Mesendoderm (in vitro differentiated cells): ENCODE data around the gene SULT2B1.
A peak's percentile ranks its signal among the peaks of the same experiment; 100 is the strongest.
"Not testable (repeated sequence)": the region's sequence is repeated elsewhere in the genome, so short reads cannot be mapped to it uniquely, and the experiment has no call there.

ENCODE experiments used
- DNase-seq: peaks from one replicate; pipeline ENCODE4 v3.0.0; 2013
- H2AK5ac ChIP-seq: 2 replicates; pipeline ENCODE4 v1.6.1; 2013; ENCODE audit warnings: low read length, inconsistent platforms
- H2BK120ac ChIP-seq: 2 replicates; pipeline ENCODE4 v1.6.1; 2013; ENCODE audit warnings: low read depth, mild to moderate bottlenecking, low read length, moderate library complexity, mixed read lengths
- H2BK15ac ChIP-seq: replicated peaks from 2 replicates; pipeline ENCODE4 v1.6.1; 2013; ENCODE audit warnings: low read depth, mild to moderate bottlenecking, moderate library complexity
- H2BK5ac ChIP-seq: 2 replicates; pipeline ENCODE4 v1.6.1; 2013; ENCODE audit warnings: low read length, inconsistent platforms
- H3K18ac ChIP-seq: 2 replicates; pipeline ENCODE4 v1.6.1; 2013; ENCODE audit warnings: mild to moderate bottlenecking, low read length, mixed read lengths
- H3K23ac ChIP-seq: one replicate; pipeline ENCODE4 v1.6.1; 2013; ENCODE audit warnings: low read length
- H3K27ac ChIP-seq: 2 replicates; pipeline ENCODE4 v1.5.1; 2013; ENCODE audit warnings: low read depth, mild to moderate bottlenecking, inconsistent platforms, low read length, moderate library complexity
- H3K27me3 ChIP-seq: 2 replicates; pipeline ENCODE4 v1.6.1; 2013; ENCODE audit warnings: low read length, control low read depth, mild to moderate bottlenecking, inconsistent platforms; ENCODE audit not compliant: insufficient read depth, poor library complexity
- H3K36me3 ChIP-seq: 2 replicates; pipeline ENCODE4 v1.6.1; 2013; ENCODE audit warnings: low read length, inconsistent platforms; ENCODE audit not compliant: control insufficient read depth, insufficient read depth
- H3K4ac ChIP-seq: one replicate; pipeline ENCODE4 v1.6.1; 2013; ENCODE audit warnings: low read depth, mild to moderate bottlenecking, low read length, moderate library complexity
- H3K4me1 ChIP-seq: 2 replicates; pipeline ENCODE4 v1.6.1; 2013; ENCODE audit warnings: low read depth, low read length, inconsistent platforms; ENCODE audit not compliant: control insufficient read depth
- H3K4me2 ChIP-seq: 2 replicates; pipeline ENCODE4 v1.6.1; 2013; ENCODE audit warnings: low read length
- H3K4me3 ChIP-seq: 2 replicates; pipeline ENCODE4 v1.5.1; 2013; ENCODE audit warnings: mild to moderate bottlenecking, low read length
- H3K56ac ChIP-seq: one replicate; pipeline ENCODE4 v1.6.1; 2013; ENCODE audit warnings: low read length
- H3K79me1 ChIP-seq: 2 replicates; pipeline ENCODE4 v1.6.1; 2013; ENCODE audit warnings: low read length, inconsistent platforms
- H3K79me2 ChIP-seq: 2 replicates; pipeline ENCODE4 v1.6.1; 2013; ENCODE audit warnings: mild to moderate bottlenecking, low read length; ENCODE audit not compliant: control insufficient read depth, insufficient read depth
- H3K9ac ChIP-seq: 2 replicates; pipeline ENCODE4 v1.6.1; 2013; ENCODE audit warnings: low read length, inconsistent platforms
- H4K5ac ChIP-seq: one replicate; pipeline ENCODE4 v1.6.1; 2013; ENCODE audit warnings: low read length
- H4K8ac ChIP-seq: one replicate; pipeline ENCODE4 v1.6.1; 2013; ENCODE audit warnings: low read depth, mild to moderate bottlenecking, control low read depth, low read length, moderate library complexity
- WGBS: extraction: QIAGEN DNeasy Blood & Tissue Kit; methylation state at CpG from one replicate; pipeline ENCODE4 v1.1.7; 2013; ENCODE audit warnings: low lambda C conversion rate, missing lambda C conversion rate; ENCODE audit not compliant: insufficient coverage; ENCODE audit errors: extremely low coverage; 5-methylcytosine and 5-hydroxymethylcytosine counted together

Gene SULT2B1

DNA sequence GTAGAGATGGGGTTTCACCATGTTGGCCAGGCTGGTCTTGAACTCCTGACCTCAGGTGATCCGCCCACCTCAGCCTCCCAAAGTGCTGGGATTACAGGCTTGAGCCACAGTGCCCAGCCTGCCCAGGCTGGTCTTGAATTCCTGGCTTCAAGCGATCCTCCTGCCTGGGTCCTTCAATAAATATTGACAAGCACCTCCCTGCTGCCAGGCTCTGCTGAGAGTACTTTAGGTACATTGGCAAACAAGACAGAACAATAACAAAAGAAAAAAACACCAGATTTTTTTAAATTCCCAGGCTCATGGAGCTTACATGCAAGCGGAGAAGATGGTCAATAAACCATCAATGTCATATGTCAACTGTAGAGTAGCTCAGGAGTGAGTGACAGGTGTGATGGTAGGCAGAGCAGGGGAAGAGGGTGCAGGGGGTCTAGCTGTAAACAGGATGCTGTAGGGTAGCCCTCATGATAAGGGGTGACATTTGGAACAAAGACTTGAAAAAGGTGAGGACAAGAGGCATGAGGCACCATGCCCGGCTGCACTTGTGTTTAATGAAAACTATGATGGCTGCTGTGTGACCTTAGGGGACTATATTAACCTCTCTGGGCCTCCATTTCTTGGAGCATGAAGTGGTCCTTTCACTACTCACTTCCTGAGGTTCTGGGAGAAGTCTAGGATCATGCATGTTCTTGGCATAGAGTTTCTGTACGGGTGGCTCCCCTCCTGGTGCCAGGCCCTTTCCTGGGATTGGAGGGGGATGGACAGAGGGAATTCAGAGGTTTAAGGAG is 19.6 kb downstream of the SULT2B1 start:
- Histone ChIP-seq H4K8ac (no peak overlapping the region), H3K9ac (no peak overlapping the region), H3K4me1 (no peaks in the 10 kb centered on the region), H2AK5ac (no peak overlapping the region), H4K5ac (no peak overlapping the region), H3K27me3 (no peaks in the 10 kb centered on the region), H2BK5ac (no peak overlapping the region), H2BK120ac (no peak overlapping the region), H3K79me1 (no peaks in the 10 kb centered on the region), H3K4me2 (no peak overlapping the region), H3K18ac (no peak overlapping the region), H3K23ac (no peak overlapping the region), H3K4ac (no peak overlapping the region), H3K79me2 (no peaks in the 10 kb centered on the region), H3K27ac (no peak overlapping the region), H3K56ac (no peak overlapping the region), H3K36me3 (no peaks in the 10 kb centered on the region), H2BK15ac (no peak overlapping the region), H3K4me3 (no peak overlapping the region)
- no peak for DNase-seq
- WGBS = no CpG with 5 or more reads among the region's 5 CpGs

DNA sequence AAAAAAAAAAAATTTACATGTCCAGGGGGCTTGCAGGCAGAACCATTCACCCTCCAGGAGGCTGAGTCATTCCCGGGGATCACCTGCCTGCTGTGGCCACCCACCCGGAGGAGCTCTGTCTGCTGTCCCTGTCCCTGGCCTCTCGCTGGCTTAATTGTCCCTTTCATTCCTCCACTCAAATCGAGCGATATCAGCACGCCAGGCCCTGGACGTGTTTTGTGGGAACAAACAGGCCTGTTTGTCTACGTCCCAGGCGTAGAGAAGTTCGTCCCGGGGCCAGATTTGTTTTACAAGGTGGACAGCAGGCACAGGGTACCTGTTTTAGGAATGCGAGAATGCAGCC is 21.2 kb downstream of the SULT2B1 start:
- Histone ChIP-seq H4K8ac (no peak overlapping the region), H3K9ac (no peak overlapping the region), H4K5ac (no peak overlapping the region), H2BK15ac (no peak overlapping the region), H3K23ac (no peak overlapping the region), H3K79me1 (no peaks in the 10 kb centered on the region), H3K27me3 (no peaks in the 10 kb centered on the region), H2BK120ac (no peak overlapping the region), H3K4me3 (no peak overlapping the region), H2BK5ac (no peak overlapping the region), H3K56ac (peak overlapping the region; percentile 46), H3K4me1 (no peaks in the 10 kb centered on the region), H3K4ac (no peak overlapping the region), H3K4me2 (no peak overlapping the region), H3K36me3 (no peaks in the 10 kb centered on the region), H3K27ac (no peak overlapping the region), H2AK5ac (no peak overlapping the region), H3K79me2 (no peaks in the 10 kb centered on the region), H3K18ac (no peak overlapping the region)
- peak; percentile 37 for DNase-seq
- no CpG with 5 or more reads among the region's 12 CpGs for WGBS

DNA sequence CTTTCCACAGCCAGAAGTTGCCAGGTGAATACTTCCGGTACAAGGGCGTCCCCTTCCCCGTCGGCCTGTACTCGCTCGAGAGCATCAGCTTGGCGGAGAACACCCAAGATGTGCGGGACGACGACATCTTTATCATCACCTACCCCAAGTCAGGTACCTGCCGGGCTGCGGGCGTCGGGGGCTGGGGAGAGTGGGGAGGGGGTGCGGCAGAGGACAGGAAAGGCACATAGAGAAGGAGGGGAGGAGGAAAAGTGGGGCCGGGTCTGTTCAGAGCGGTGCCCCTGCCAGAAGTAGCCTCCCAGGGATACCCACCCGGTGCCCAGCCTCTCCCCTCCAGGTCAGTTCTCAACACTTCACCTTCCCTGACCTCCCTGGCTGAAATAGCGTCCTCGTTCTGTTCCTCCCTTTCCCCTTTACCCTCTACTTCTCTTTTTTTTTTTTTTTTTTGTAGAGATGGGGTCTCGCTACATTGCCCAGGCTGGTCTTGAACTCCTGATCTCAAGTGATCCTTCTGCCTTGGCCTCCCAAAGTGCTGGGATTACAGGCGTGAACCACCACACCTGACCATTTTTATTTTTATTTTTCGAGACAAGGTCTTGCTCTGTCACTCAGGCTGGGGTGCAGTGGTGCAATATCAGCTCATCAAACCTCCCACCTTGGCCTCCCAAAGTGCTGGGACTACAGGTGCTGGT is 24.1 kb downstream of the SULT2B1 start:
- no peaks in the 10 kb centered on the region for H3K79me2 ChIP-seq
- H3K36me3 ChIP-seq = no peaks in the 10 kb centered on the region
- H2BK120ac ChIP-seq = no peak overlapping the region
- no peak overlapping the region for H3K9ac ChIP-seq
- no peak overlapping the region for H3K56ac ChIP-seq
- WGBS = no CpG with 5 or more reads among the region's 23 CpGs
- H2BK5ac ChIP-seq = no peak overlapping the region
- no peak overlapping the region for H3K18ac ChIP-seq
- no peak overlapping the region for H3K27ac ChIP-seq
- H4K5ac ChIP-seq = no peak overlapping the region
- H3K27me3 ChIP-seq = no peaks in the 10 kb centered on the region
- no peak overlapping the region for H2AK5ac ChIP-seq
- no peak overlapping the region for H3K23ac ChIP-seq
- no peaks in the 10 kb centered on the region for H3K4me1 ChIP-seq
- H3K79me1 ChIP-seq = no peaks in the 10 kb centered on the region
- no peak overlapping the region for H4K8ac ChIP-seq
- no peak overlapping the region for H3K4ac ChIP-seq
- H3K4me3 ChIP-seq = no peak overlapping the region
- no peak for DNase-seq
- no peak overlapping the region for H2BK15ac ChIP-seq
- no peak overlapping the region for H3K4me2 ChIP-seq

DNA sequence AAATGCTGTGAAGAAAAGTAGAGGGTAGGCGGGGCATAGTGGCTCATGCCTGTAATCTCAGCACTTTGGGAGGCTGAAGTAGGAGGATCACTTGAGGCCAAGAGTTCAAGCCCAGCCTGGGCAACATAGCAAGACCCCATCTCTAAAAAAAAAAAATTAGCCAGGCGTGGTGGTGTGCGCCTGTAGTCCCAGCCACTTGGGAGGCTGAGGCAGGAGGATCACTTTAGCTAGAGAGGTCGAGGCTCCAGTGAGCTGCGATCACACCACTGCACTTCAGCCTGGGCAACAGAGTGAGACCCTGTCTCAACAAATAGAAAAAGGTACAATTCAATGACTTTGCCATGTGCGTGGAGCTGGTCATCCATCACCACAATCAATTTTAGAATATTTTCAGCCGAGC is 25.9 kb downstream of the SULT2B1 start:
- not testable (repeated sequence) for H3K36me3 ChIP-seq, H3K4me3 ChIP-seq, DNase-seq

DNA sequence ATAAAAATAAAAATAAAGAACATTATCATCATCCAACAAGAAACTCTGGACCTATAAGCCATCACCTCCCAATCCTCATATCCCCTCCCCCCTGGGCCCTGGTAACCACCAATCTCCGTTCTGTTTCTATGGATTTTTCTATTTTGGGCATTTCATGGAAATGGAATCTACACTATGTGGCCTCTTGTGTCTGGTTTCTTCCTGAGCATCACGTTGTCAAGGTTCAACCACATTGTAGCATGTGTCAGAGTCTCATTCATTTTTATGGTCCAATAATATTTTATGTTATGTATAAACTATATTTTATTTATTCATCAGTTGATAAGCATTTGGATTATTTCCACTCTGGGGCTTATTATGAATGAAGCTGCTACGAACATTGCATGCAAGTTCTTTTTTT is 26.9 kb downstream of the SULT2B1 start:
- H2BK120ac ChIP-seq = no peak overlapping the region
- no peak overlapping the region for H2BK15ac ChIP-seq
- H3K56ac ChIP-seq = no peak overlapping the region
- H3K4ac ChIP-seq = no peak overlapping the region
- DNase-seq = no peak
- H3K4me1 ChIP-seq = no peaks in the 10 kb centered on the region
- H3K27ac ChIP-seq = no peak overlapping the region
- H3K36me3 ChIP-seq = no peaks in the 10 kb centered on the region
- H2AK5ac ChIP-seq = no peak overlapping the region
- H4K5ac ChIP-seq = no peak overlapping the region
- no peak overlapping the region for H2BK5ac ChIP-seq
- H3K23ac ChIP-seq = no peak overlapping the region
- no peak overlapping the region for H3K9ac ChIP-seq
- H3K4me2 ChIP-seq = no peak overlapping the region
- H3K18ac ChIP-seq = no peak overlapping the region
- no peaks in the 10 kb centered on the region for H3K79me1 ChIP-seq
- no peaks in the 10 kb centered on the region for H3K27me3 ChIP-seq
- H3K79me2 ChIP-seq = no peaks in the 10 kb centered on the region
- no CpG with 5 or more reads among the region's 3 CpGs for WGBS
- no peak overlapping the region for H3K4me3 ChIP-seq
- no peak overlapping the region for H4K8ac ChIP-seq

More for the DNA sequence above, 25.9 kb downstream of the SULT2B1 start:
- not testable (repeated sequence) for H2BK5ac ChIP-seq, H3K27me3 ChIP-seq, H3K18ac ChIP-seq, H2BK120ac ChIP-seq, H3K27ac ChIP-seq, H2AK5ac ChIP-seq, H3K23ac ChIP-seq, H4K8ac ChIP-seq, H3K4ac ChIP-seq, H3K4me1 ChIP-seq, H3K79me2 ChIP-seq, H3K56ac ChIP-seq, H3K79me1 ChIP-seq, H3K4me2 ChIP-seq, H2BK15ac ChIP-seq, H3K9ac ChIP-seq, H4K5ac ChIP-seq
- no CpG with 5 or more reads among the region's 7 CpGs for WGBS
